Measurements from ENCODE around the gene POLRMT. TPM values are rescaled to one million over a fixed set of nuclear protein-coding genes. Genes with fewer than 3 reads are reported as not detected.
"Not testable (repeated sequence)": the region's sequence is repeated elsewhere in the genome, so short reads cannot be mapped to it uniquely, and the experiment has no call there.

Gene POLRMT
- total RNA-seq, 1 donor from 2014 or later = 35.5 TPM

GRCh38 chr19:632579-633067 lies 714 bp downstream of the POLRMT start:
- DNase-seq (ENCODE audit: low spot score) = no peak
- Mint-ChIP-seq H3K36me3 (ENCODE audit: low read depth) (peaks cover 11% of the 10 kb centered on the region), H3K27me3 (ENCODE audit: low read depth) (no peaks in the 10 kb centered on the region)

GRCh38 chr19:629961-630714 lies 3.2 kb downstream of the POLRMT start:
- H3K36me3 Mint-ChIP-seq (ENCODE audit: low read depth) = peaks cover 13% of the 10 kb centered on the region
- H3K9me3 Mint-ChIP-seq (ENCODE audit: low read depth) = no peaks in the 10 kb centered on the region
- no peak for TF ChIP-seq CTCF (IDR thresholded peaks at IDR 0.05)
- no peak overlapping the region for H3K27ac Mint-ChIP-seq (ENCODE audit: unreplicated experiment)
- no peaks in the 10 kb centered on the region for H3K27me3 Mint-ChIP-seq (ENCODE audit: low read depth)
- H3K4me1 Mint-ChIP-seq (ENCODE audit: low read depth) = peaks cover 27% of the 10 kb centered on the region
- peak; percentile 86 for DNase-seq (ENCODE audit: low spot score)
- no peak overlapping the region for H3K4me3 Mint-ChIP-seq (ENCODE audit: unreplicated experiment)

More at GRCh38 chr19:632579-633067, 714 bp downstream of the POLRMT start:
- no peak for TF ChIP-seq CTCF (IDR thresholded peaks at IDR 0.05)
- peak overlapping the region; percentile 79 for H3K27ac Mint-ChIP-seq (ENCODE audit: unreplicated experiment)
- peak overlapping the region; percentile 98 for H3K4me3 Mint-ChIP-seq (ENCODE audit: unreplicated experiment)
- H3K9me3 Mint-ChIP-seq (ENCODE audit: low read depth) = no peaks in the 10 kb centered on the region
- H3K4me1 Mint-ChIP-seq (ENCODE audit: low read depth) = peaks cover 22% of the 10 kb centered on the region

DNA sequence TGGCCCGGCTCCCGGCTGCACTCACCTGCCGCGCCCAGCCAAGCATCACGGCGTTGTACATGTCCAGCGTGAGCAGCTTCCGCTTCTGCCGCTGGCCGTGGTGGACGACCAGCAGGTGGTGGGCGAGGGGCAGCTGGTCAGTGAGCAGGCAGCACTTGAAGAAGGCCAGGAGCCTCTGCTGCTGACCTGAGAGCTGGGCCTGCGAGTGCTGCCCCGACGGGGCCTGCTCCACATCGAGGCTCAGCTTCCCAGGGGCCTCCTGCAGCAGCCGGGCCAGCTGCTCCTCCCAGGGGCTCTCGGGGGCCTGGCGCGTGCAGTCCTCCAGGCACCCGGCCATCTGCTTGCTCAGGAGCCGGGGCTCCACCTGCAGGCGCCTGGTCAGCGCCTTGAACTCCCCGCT lies 3.8 kb downstream of the POLRMT start:
- DNase-seq (ENCODE audit: low spot score) = peak; percentile 87
- H3K27me3 Mint-ChIP-seq (ENCODE audit: low read depth) = not testable (repeated sequence)

GRCh38 chr19:628168-628567 lies 5.2 kb downstream of the POLRMT start:
- Mint-ChIP-seq H3K36me3 (ENCODE audit: low read depth) (peaks cover 13% of the 10 kb centered on the region), H3K27ac (ENCODE audit: unreplicated experiment) (no peak overlapping the region), H3K9me3 (ENCODE audit: low read depth) (no peaks in the 10 kb centered on the region), H3K4me1 (ENCODE audit: low read depth) (peaks cover 29% of the 10 kb centered on the region), H3K4me3 (ENCODE audit: unreplicated experiment) (no peak overlapping the region), H3K27me3 (ENCODE audit: low read depth) (no peaks in the 10 kb centered on the region)
- DNase-seq (ENCODE audit: low spot score) = no peak
- TF ChIP-seq CTCF (IDR thresholded peaks at IDR 0.05) = peak; percentile 71

More for the DNA sequence above, 3.8 kb downstream of the POLRMT start:
- not testable (repeated sequence) for H3K9me3 Mint-ChIP-seq (ENCODE audit: low read depth); H3K4me3 Mint-ChIP-seq (ENCODE audit: unreplicated experiment); H3K27ac Mint-ChIP-seq (ENCODE audit: unreplicated experiment)
- H3K36me3 Mint-ChIP-seq (ENCODE audit: low read depth) = peaks cover 13% of the 10 kb centered on the region
- H3K4me1 Mint-ChIP-seq (ENCODE audit: low read depth) = peaks cover 27% of the 10 kb centered on the region

GRCh38 chr19:626566-626965 lies 6.8 kb downstream of the POLRMT start:
- H3K4me3 Mint-ChIP-seq (ENCODE audit: unreplicated experiment); H3K9me3 Mint-ChIP-seq (ENCODE audit: low read depth); H3K27ac Mint-ChIP-seq (ENCODE audit: unreplicated experiment); H3K27me3 Mint-ChIP-seq (ENCODE audit: low read depth); DNase-seq (ENCODE audit: low spot score): not testable (repeated sequence)
- H3K36me3 Mint-ChIP-seq (ENCODE audit: low read depth) = peaks cover 13% of the 10 kb centered on the region
- H3K4me1 Mint-ChIP-seq (ENCODE audit: low read depth) = peaks cover 20% of the 10 kb centered on the region

DNA sequence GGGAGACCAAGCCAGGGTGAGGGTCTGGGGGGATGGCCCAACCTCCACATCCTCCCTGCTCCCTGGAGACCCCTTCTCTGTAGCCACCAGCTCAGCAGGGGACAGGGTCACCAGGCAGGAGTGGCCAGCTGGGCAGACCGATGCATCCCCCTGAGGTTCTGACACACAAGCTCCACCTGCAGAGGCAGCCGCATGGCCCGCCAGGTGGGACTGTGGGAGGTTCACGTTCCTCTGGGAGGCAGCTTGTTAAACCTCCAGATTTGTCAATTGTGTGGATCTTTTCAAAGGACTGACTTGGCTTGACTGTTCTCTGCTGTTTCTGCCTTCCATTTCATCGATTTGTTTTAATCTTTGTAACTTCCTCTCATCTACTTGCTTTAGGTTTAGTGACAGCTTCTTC lies 8.1 kb downstream of the POLRMT start:
- Mint-ChIP-seq H3K27ac (ENCODE audit: unreplicated experiment) (no peak overlapping the region), H3K4me3 (ENCODE audit: unreplicated experiment) (no peak overlapping the region), H3K9me3 (ENCODE audit: low read depth) (no peaks in the 10 kb centered on the region), H3K27me3 (ENCODE audit: low read depth) (no peaks in the 10 kb centered on the region), H3K36me3 (ENCODE audit: low read depth) (peaks cover 10% of the 10 kb centered on the region), H3K4me1 (ENCODE audit: low read depth) (peaks cover 16% of the 10 kb centered on the region)
- no peak for DNase-seq (ENCODE audit: low spot score)
- TF ChIP-seq CTCF (IDR thresholded peaks at IDR 0.05) = no peak

Measured in chondrocyte (in vitro differentiated cells).